Gastroesophageal sphincter (tissue), 4 donors: ENCODE measurements around the gene NPC1. TPM values are rescaled to one million over a fixed set of nuclear protein-coding genes. Genes with fewer than 3 reads are reported as not detected.

Experiments
- ATAC-seq: fragments of 150-250 bp; one replicate; pipeline ENCODE4 v1.9.1; 2016; ENCODE audit warnings: mild to moderate bottlenecking, moderate library complexity
- H3K27ac ChIP-seq, 4 donors: fragments of 200-600 bp; sonication (generic) in 3 of 4; 1 replicate in 3 of 4; 2 replicates in 1 of 4; pipeline ENCODE4 v1.5.1; 2016 to 2019
- H3K27me3 ChIP-seq: fragments of 200-600 bp; sonication (generic); one replicate; pipeline ENCODE4 v1.5.1; 2019
- H3K36me3 ChIP-seq, 2 donors: fragments of 200-600 bp; sonication (generic); one replicate each; pipeline ENCODE4 v1.5.1; 2019; ENCODE audit warnings: control low read depth in 1 of 2
- H3K4me1 ChIP-seq, 3 donors: fragments of 200-600 bp; sonication (generic); 1 replicate in 2 of 3; 2 replicates in 1 of 3; pipeline ENCODE4 v1.5.1; 2016 to 2019; ENCODE audit warnings: control low read depth in 2 of 3
- H3K4me3 ChIP-seq, 2 donors: fragments of 200-600 bp; sonication (generic); one replicate each; pipeline ENCODE4 v1.5.1; 2019; ENCODE audit warnings: mild to moderate bottlenecking in 1 of 2, moderate library complexity in 1 of 2
- H3K9me3 ChIP-seq, 3 donors: fragments of 200-600 bp; sonication (generic); one replicate each; pipeline ENCODE4 v1.5.1; 2017 to 2019; ENCODE audit warnings: control low read depth in 2 of 3
- EP300 ChIP-seq: sonication (generic); formaldehyde crosslinking; IDR thresholded peaks from one replicate; pipeline ENCODE4 v1.6.1; 2017; ENCODE audit warnings: antibody characterized with exemption, mild to moderate bottlenecking
- POLR2A ChIP-seq, 2 donors: fragments of 450-650 bp; IDR thresholded peaks; one replicate each; pipeline ENCODE4 v1.6.1; 2017; ENCODE audit warnings: antibody characterized with exemption in 2 of 2, mild to moderate bottlenecking in 2 of 2, moderate library complexity in 1 of 2
- POLR2AphosphoS5 ChIP-seq: sonication (generic); formaldehyde crosslinking; IDR thresholded peaks from one replicate; pipeline ENCODE4 v1.6.1; 2017; ENCODE audit warnings: antibody characterized with exemption
- WGBS, 2 donors: methylation state at CpG; one replicate each; pipeline ENCODE4 v1.1.5; 2018; ENCODE audit warnings: low coverage in 1 of 2; 5-methylcytosine and 5-hydroxymethylcytosine counted together
- total RNA-seq, 4 donors: library from RNA; depleted of rRNA; stranded (reverse); fragments of >200 nt; gene quantifications; one replicate each; pipeline ENCODE4 v1.1.0, GENCODE V29; 2016
- TF ChIP-seq, protein P1 (sequence below), 4 experiments: fragments of 200-600 bp in 2 of 4; fragments of 450-650 bp in 2 of 4; sonication (generic) in 1 of 4; IDR thresholded peaks; one replicate each; pipeline ENCODE4 v1.5.1; 2017 to 2019; ENCODE audit warnings: antibody characterized with exemption in 4 of 4, mild to moderate bottlenecking in 2 of 4, moderate library complexity in 2 of 4

Gene NPC1
- total RNA-seq, 4 donors from 2014 or later, result 35.6 to 63.2 (median 51.9) TPM

DNA sequence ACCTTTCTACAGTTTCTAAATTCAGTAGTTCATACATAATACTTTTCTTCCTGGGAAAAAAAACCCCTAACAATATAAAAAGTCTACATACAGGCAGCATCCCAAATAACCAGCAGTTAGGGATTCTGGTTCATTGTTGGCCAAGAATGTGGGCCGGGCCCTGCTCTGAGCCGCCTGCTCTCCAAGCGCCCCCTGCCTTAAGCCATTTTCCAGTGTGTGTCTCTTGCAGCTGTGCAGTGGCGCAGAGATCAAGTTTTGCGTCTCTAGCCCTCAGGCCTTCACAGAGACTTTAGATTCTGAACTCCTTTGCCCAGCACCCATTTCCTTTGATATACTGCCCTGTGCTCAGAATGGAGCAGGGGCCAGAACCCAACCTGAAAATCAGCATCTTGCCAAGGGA lies 50.1 kb downstream of the NPC1 start:
- TF ChIP-seq, protein P1, sequence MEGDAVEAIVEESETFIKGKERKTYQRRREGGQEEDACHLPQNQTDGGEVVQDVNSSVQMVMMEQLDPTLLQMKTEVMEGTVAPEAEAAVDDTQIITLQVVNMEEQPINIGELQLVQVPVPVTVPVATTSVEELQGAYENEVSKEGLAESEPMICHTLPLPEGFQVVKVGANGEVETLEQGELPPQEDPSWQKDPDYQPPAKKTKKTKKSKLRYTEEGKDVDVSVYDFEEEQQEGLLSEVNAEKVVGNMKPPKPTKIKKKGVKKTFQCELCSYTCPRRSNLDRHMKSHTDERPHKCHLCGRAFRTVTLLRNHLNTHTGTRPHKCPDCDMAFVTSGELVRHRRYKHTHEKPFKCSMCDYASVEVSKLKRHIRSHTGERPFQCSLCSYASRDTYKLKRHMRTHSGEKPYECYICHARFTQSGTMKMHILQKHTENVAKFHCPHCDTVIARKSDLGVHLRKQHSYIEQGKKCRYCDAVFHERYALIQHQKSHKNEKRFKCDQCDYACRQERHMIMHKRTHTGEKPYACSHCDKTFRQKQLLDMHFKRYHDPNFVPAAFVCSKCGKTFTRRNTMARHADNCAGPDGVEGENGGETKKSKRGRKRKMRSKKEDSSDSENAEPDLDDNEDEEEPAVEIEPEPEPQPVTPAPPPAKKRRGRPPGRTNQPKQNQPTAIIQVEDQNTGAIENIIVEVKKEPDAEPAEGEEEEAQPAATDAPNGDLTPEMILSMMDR (IDR thresholded peaks at IDR 0.05), result no peak
- TF ChIP-seq POLR2A (IDR thresholded peaks at IDR 0.05), result no peak
- no peak for TF ChIP-seq EP300
- no peak for TF ChIP-seq POLR2AphosphoS5
- WGBS, 2 donors, result 73 to 100% methylated on average over 1 to 5 of the region's 5 CpGs
- Histone ChIP-seq H3K27ac (no peak overlapping the region), H3K9me3 (no peaks in the 10 kb centered on the region), H3K4me1 (peaks cover 0 to 15% (median 0%) of the 10 kb centered on the region in 3 donors), H3K4me3 (no peak overlapping the region), H3K27me3 (no peaks in the 10 kb centered on the region), H3K36me3 (peaks cover 0 to 100% of the 10 kb centered on the region in 2 donors)
- ATAC-seq, result no peak

DNA sequence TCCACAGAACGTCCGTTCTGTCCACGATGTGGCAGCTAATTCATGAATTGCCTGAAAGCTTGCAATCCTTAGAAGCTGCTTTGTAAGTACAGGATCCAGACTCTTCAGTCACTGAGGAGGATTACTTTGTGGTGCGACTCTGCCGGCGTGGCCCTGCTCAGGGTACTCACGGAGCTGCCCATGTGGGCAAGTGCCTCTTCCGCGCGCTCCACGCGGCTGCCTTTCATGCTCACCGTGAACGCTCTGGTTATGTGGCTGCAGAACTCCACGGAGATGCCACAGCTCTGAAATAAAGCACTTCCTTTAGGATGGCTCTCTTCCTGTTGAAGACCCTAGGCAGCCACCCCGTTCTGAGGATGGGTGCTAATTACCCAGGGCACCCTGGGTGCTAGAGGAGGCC lies 52.0 kb downstream of the NPC1 start:
- Histone ChIP-seq H3K4me3 (no peak overlapping the region), H3K36me3 (peaks cover 0 to 100% of the 10 kb centered on the region in 2 donors), H3K27ac (no peak overlapping the region), H3K9me3 (no peaks in the 10 kb centered on the region), H3K27me3 (no peaks in the 10 kb centered on the region), H3K4me1 (peaks cover 0 to 15% (median 0%) of the 10 kb centered on the region in 3 donors)
- WGBS, 2 donors, result 93% methylated on average over 3 of the region's 16 CpGs; no CpG with 5 or more reads in 1 of the 2 donors
- ATAC-seq, result no peak
- TF ChIP-seq, protein P1 (IDR thresholded peaks at IDR 0.05), result no peak
- no peak for TF ChIP-seq POLR2A (IDR thresholded peaks at IDR 0.05)
- TF ChIP-seq POLR2AphosphoS5, result no peak
- TF ChIP-seq EP300, result no peak

DNA sequence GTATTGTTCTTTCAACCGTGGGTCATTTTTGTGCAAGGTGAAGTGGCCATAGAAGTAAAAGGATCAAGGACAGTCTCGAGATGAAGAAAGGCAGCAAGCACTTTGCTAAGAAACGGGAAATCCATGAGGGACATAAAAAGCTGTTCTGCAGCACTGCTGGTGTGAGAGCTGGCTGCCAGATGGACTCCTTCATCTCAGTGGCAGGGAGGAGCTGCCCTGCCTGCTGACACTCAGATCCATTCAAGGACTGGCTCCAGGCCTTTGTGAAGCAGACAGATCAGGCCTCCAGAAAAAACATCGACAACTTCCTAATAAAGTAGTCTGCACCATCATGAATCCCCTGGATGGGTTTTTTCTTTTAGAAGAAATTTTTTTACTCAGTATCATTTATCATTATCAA lies 53.5 kb downstream of the NPC1 start:
- Histone ChIP-seq H3K4me1 (peaks cover 0 to 15% (median 0%) of the 10 kb centered on the region in 3 donors), H3K27me3 (no peaks in the 10 kb centered on the region), H3K4me3 (no peak overlapping the region), H3K9me3 (no peaks in the 10 kb centered on the region), H3K36me3 (peaks cover 0 to 100% of the 10 kb centered on the region in 2 donors), H3K27ac (peak overlapping the region in 3 of 4 donors; percentile 41 to 57 (median 48))
- no peak for TF ChIP-seq POLR2AphosphoS5
- TF ChIP-seq POLR2A (IDR thresholded peaks at IDR 0.05), result no peak
- TF ChIP-seq EP300, result no peak
- TF ChIP-seq, protein P1 (IDR thresholded peaks at IDR 0.05), result no peak
- WGBS, 2 donors, result 16 to 26% methylated on average over 4 of the region's 4 CpGs
- ATAC-seq, result peak; percentile 40

DNA sequence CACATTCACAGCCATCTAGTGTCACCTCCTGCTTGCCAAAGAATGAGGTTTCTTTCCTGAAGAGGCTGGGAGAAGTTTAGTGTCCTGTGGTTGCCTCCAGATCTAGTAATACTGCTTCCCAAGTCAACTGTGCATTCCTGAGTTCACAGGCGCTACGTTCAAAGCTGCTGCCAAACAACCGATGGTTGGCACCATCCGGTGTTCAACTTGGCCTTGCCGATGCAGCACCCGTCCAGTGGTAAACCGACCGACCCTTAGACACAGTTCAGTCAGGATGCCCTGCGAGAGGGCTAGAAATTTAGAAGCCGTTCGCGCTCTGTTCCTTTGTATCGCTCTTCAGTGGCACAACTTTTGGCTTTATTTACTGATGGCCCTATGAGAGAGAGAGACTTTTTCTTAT lies 54.4 kb downstream of the NPC1 start:
- ATAC-seq, result no peak
- H3K36me3 ChIP-seq, result peaks cover 0 to 100% of the 10 kb centered on the region in 2 donors
- H3K27me3 ChIP-seq, result no peaks in the 10 kb centered on the region
- peaks cover 0 to 15% (median 0%) of the 10 kb centered on the region in 3 donors for H3K4me1 ChIP-seq
- H3K27ac ChIP-seq, result peak overlapping the region in 2 of 4 donors; percentile 21 to 48
- H3K9me3 ChIP-seq, result no peaks in the 10 kb centered on the region
- TF ChIP-seq POLR2AphosphoS5 (no peak), POLR2A (IDR thresholded peaks at IDR 0.05) (no peak), EP300 (no peak)
- TF ChIP-seq, protein P1 (IDR thresholded peaks at IDR 0.05), result no peak
- 100% methylated on average over 3 to 4 of the region's 13 CpGs for WGBS, 2 donors
- H3K4me3 ChIP-seq, result no peak overlapping the region

DNA sequence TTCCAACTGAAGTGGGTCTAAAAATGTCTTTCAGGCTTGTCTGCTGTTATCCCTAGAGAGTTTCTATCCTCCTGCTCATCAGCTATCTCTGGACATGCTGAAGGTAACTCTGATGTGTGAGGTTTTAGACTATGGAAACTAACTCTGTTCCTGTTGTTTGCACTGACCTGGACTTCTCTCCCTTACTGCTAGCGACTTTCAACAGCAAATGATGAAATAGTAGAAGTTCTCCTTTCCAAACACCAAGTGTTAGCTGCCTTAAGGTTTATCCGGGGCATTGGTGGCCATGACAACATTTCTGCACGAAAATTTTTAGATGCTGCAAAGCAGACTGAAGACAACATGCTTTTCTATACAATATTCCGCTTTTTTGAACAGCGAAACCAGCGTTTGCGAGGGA lies 56.1 kb downstream of the NPC1 start:
- Histone ChIP-seq H3K9me3 (no peaks in the 10 kb centered on the region), H3K36me3 (peaks cover 0 to 100% of the 10 kb centered on the region in 2 donors), H3K4me1 (peaks cover 0 to 15% (median 0%) of the 10 kb centered on the region in 3 donors), H3K27ac (no peak overlapping the region), H3K4me3 (no peak overlapping the region), H3K27me3 (no peaks in the 10 kb centered on the region)
- ATAC-seq, result no peak
- TF ChIP-seq, protein P1 (IDR thresholded peaks at IDR 0.05), result no peak
- no peak for TF ChIP-seq POLR2A (IDR thresholded peaks at IDR 0.05)
- TF ChIP-seq EP300, result no peak
- no peak for TF ChIP-seq POLR2AphosphoS5
- 79 to 92% methylated on average over 7 of the region's 7 CpGs for WGBS, 2 donors
